SKM-1 (cell line): ENCODE measurements around the gene SCRN1.

ENCODE experiments used
- DNase-seq: peaks from one replicate; lab custom pipeline; 2025; ENCODE audit not compliant: unreplicated experiment; lab: John Stamatoyannopoulos, UW

SCRN1 gene

GRCh38 chr7:29929018-29929807 is 60.4 kb downstream of the SCRN1 start:
- no peak for DNase-seq

- no peak for DNase-seq
Observed at GRCh38 chr7:29926741-29927140, 62.9 kb downstream of the SCRN1 start.

GRCh38 chr7:29926216-29926615 is 63.4 kb downstream of the SCRN1 start:
- no peak for DNase-seq

GRCh38 chr7:29924684-29925083 is 64.9 kb downstream of the SCRN1 start:
- no peak for DNase-seq

GRCh38 chr7:29924006-29924405 is 65.6 kb downstream of the SCRN1 start:
- DNase-seq, result no peak

- no peak for DNase-seq
Observed at GRCh38 chr7:29922921-29923700, 66.5 kb downstream of the SCRN1 start.

GRCh38 chr7:29921404-29922010 is 68.1 kb downstream of the SCRN1 start:
- DNase-seq, result peak; percentile 34

- no peak for DNase-seq
Observed at GRCh38 chr7:29920491-29920890, 69.1 kb downstream of the SCRN1 start.

- DNase-seq, result no peak
Observed at GRCh38 chr7:29919790-29920189, 69.8 kb downstream of the SCRN1 start.

- no peak for DNase-seq
Observed at GRCh38 chr7:29918850-29919249, 70.8 kb downstream of the SCRN1 start.

GRCh38 chr7:29917641-29918040 is 72.0 kb downstream of the SCRN1 start:
- DNase-seq, result no peak

GRCh38 chr7:29915481-29916215 is 74.0 kb downstream of the SCRN1 start:
- DNase-seq, result no peak

- DNase-seq, result no peak
Observed at GRCh38 chr7:29914180-29914579, 75.4 kb downstream of the SCRN1 start.

GRCh38 chr7:29906200-29907022 is 83.2 kb downstream of the SCRN1 start:
- no peak for DNase-seq

GRCh38 chr7:29900745-29901144 is 88.9 kb downstream of the SCRN1 start:
- DNase-seq, result no peak

GRCh38 chr7:29898301-29898700 is 91.3 kb downstream of the SCRN1 start:
- no peak for DNase-seq

GRCh38 chr7:29896685-29897411 is 92.8 kb downstream of the SCRN1 start:
- no peak for DNase-seq

GRCh38 chr7:29895559-29895958 is 94.0 kb downstream of the SCRN1 start:
- no peak for DNase-seq

GRCh38 chr7:29894256-29894655 is 95.3 kb downstream of the SCRN1 start:
- no peak for DNase-seq
